Fibroblast of the conjunctiva (primary cell): ENCODE results near the gene KRT37.
"Not testable (repeated sequence)": the region's sequence is repeated elsewhere in the genome, so short reads cannot be mapped to it uniquely, and the experiment has no call there.

Experiments used
- DNase-seq: peaks from one replicate; pipeline ENCODE4 v3.0.0-alpha.2; 2010; ENCODE audit warnings: low read depth

The KRT37 gene

GRCh38 chr17:41434415-41434814, 10.0 kb upstream of the KRT37 start:
- DNase-seq: no peak

GRCh38 chr17:41434005-41434404, 9.6 kb upstream of the KRT37 start:
- DNase-seq: no peak

- DNase-seq: no peak
Observed at GRCh38 chr17:41433586-41433985, 9.2 kb upstream of the KRT37 start.

GRCh38 chr17:41430376-41430775, 6.0 kb upstream of the KRT37 start:
- not testable (repeated sequence) for DNase-seq

- DNase-seq: no peak
Observed at GRCh38 chr17:41429667-41430066, 5.3 kb upstream of the KRT37 start.

- DNase-seq: no peak
Observed at GRCh38 chr17:41428591-41429291, 4.4 kb upstream of the KRT37 start.

GRCh38 chr17:41422586-41422985, 1.8 kb downstream of the KRT37 start:
- not testable (repeated sequence) for DNase-seq

GRCh38 chr17:41421617-41422016, 2.8 kb downstream of the KRT37 start:
- DNase-seq: no peak

GRCh38 chr17:41421116-41421515, 3.3 kb downstream of the KRT37 start:
- no peak for DNase-seq

- no peak for DNase-seq
Observed at GRCh38 chr17:41420134-41420533, 4.3 kb downstream of the KRT37 start.

GRCh38 chr17:41419716-41420115, 4.7 kb downstream of the KRT37 start:
- DNase-seq: no peak

- DNase-seq: no peak
Observed at GRCh38 chr17:41418116-41418860, 6.1 kb downstream of the KRT37 start.

GRCh38 chr17:41417576-41418015, 6.8 kb downstream of the KRT37 start:
- DNase-seq: no peak

GRCh38 chr17:41417127-41417526, 7.3 kb downstream of the KRT37 start:
- no peak for DNase-seq

- no peak for DNase-seq
Observed at GRCh38 chr17:41416479-41416878, 7.9 kb downstream of the KRT37 start.

- no peak for DNase-seq
Observed at GRCh38 chr17:41415833-41416335, 8.5 kb downstream of the KRT37 start.

- DNase-seq: no peak
Observed at GRCh38 chr17:41415411-41415810, 9.0 kb downstream of the KRT37 start.

GRCh38 chr17:41413982-41414381, 10.4 kb downstream of the KRT37 start:
- DNase-seq: no peak

GRCh38 chr17:41413353-41413957, 10.9 kb downstream of the KRT37 start:
- no peak for DNase-seq

GRCh38 chr17:41411072-41411840, 13.1 kb downstream of the KRT37 start:
- no peak for DNase-seq

- DNase-seq: no peak
Observed at GRCh38 chr17:41407226-41407625, 17.2 kb downstream of the KRT37 start.

- no peak for DNase-seq
Observed at GRCh38 chr17:41406205-41406604, 18.2 kb downstream of the KRT37 start.
